Measurements from ENCODE around the gene CLUH.

Gene CLUH

GRCh38 chr17:2718150-2718938 is 6.8 kb upstream of the CLUH start:
- in situ Hi-C loops (cut with MboI; ENCODE audit: low sequenced_read_pairs): no loop called here

- in situ Hi-C loops (cut with MboI; ENCODE audit: low sequenced_read_pairs): no loop called here
Measured at GRCh38 chr17:2716649-2717048, 5.1 kb upstream of the CLUH start.

GRCh38 chr17:2713881-2714280 is 2.3 kb upstream of the CLUH start:
- in situ Hi-C loops (cut with MboI; ENCODE audit: low sequenced_read_pairs): no loop called here

GRCh38 chr17:2712300-2713043 is 908 bp upstream of the CLUH start:
- in situ Hi-C loops (cut with MboI; ENCODE audit: low sequenced_read_pairs): no loop called here

GRCh38 chr17:2710803-2711607 is 559 bp downstream of the CLUH start:
- in situ Hi-C loops (cut with MboI; ENCODE audit: low sequenced_read_pairs): no loop called here

- in situ Hi-C loops (cut with MboI; ENCODE audit: low sequenced_read_pairs): no loop called here
Measured at GRCh38 chr17:2710071-2710802, 1.3 kb downstream of the CLUH start.

- in situ Hi-C loops (cut with MboI; ENCODE audit: low sequenced_read_pairs): no loop called here
Measured at GRCh38 chr17:2709183-2709661, 2.3 kb downstream of the CLUH start.

GRCh38 chr17:2708585-2709182 is 2.9 kb downstream of the CLUH start:
- in situ Hi-C loops (cut with MboI; ENCODE audit: low sequenced_read_pairs): no loop called here

- in situ Hi-C loops (cut with MboI; ENCODE audit: low sequenced_read_pairs): no loop called here
Measured at GRCh38 chr17:2707721-2708584, 3.6 kb downstream of the CLUH start.

GRCh38 chr17:2706911-2707510 is 4.6 kb downstream of the CLUH start:
- in situ Hi-C loops (cut with MboI; ENCODE audit: low sequenced_read_pairs): no loop called here

- in situ Hi-C loops (cut with MboI; ENCODE audit: low sequenced_read_pairs): no loop called here
Measured at GRCh38 chr17:2705888-2706795, 5.4 kb downstream of the CLUH start.

- in situ Hi-C loops (cut with MboI; ENCODE audit: low sequenced_read_pairs): no loop called here
Measured at GRCh38 chr17:2705263-2705662, 6.3 kb downstream of the CLUH start.

GRCh38 chr17:2704890-2705248 is 6.7 kb downstream of the CLUH start:
- in situ Hi-C loops (cut with MboI; ENCODE audit: low sequenced_read_pairs): no loop called here

- in situ Hi-C loops (cut with MboI; ENCODE audit: low sequenced_read_pairs): no loop called here
Measured at GRCh38 chr17:2704031-2704889, 7.3 kb downstream of the CLUH start.

GRCh38 chr17:2703606-2704005 is 8.0 kb downstream of the CLUH start:
- in situ Hi-C loops (cut with MboI; ENCODE audit: low sequenced_read_pairs): no loop called here

GRCh38 chr17:2703181-2703580 is 8.4 kb downstream of the CLUH start:
- in situ Hi-C loops (cut with MboI; ENCODE audit: low sequenced_read_pairs): no loop called here
